ENCODE data around the gene SPZ1. TPM values are rescaled to one million over a fixed set of nuclear protein-coding genes. Genes with fewer than 3 reads are reported as not detected.

The SPZ1 gene
- total RNA-seq, 1 donor from 2014 or later = not detected

DNA sequence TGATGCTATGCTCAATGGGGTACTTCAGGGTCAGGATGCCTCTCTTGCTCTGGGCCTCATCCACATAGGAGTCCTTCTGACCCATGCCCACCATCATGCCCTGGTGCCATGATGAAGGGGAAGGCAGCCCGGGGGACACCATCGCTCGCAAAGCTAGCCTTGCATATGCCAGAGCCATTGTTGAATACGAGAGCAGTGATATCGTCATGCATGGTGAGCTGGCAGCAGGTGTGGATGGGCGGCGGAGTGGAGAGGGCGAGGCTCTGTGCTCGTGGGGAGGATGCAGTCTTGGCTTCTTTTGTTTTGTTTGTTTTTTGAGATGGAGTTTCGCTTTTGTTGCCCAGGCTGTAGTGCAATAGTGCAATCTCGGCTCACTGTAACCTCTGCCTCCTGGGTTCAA is 17.2 kb upstream of the SPZ1 start:
- TF ChIP-seq, protein P1, sequence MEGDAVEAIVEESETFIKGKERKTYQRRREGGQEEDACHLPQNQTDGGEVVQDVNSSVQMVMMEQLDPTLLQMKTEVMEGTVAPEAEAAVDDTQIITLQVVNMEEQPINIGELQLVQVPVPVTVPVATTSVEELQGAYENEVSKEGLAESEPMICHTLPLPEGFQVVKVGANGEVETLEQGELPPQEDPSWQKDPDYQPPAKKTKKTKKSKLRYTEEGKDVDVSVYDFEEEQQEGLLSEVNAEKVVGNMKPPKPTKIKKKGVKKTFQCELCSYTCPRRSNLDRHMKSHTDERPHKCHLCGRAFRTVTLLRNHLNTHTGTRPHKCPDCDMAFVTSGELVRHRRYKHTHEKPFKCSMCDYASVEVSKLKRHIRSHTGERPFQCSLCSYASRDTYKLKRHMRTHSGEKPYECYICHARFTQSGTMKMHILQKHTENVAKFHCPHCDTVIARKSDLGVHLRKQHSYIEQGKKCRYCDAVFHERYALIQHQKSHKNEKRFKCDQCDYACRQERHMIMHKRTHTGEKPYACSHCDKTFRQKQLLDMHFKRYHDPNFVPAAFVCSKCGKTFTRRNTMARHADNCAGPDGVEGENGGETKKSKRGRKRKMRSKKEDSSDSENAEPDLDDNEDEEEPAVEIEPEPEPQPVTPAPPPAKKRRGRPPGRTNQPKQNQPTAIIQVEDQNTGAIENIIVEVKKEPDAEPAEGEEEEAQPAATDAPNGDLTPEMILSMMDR (conservative IDR thresholded peaks at IDR 0.05; ENCODE audit: low read depth, low read length) = no peak
- no peak for DNase-seq (ENCODE audit: low read depth)
- H3K4me3 ChIP-seq (ENCODE audit: low read depth, low read length) = no peak overlapping the region

GRCh38 chr5:80308526-80308925 is 11.3 kb upstream of the SPZ1 start:
- TF ChIP-seq, protein P1 (conservative IDR thresholded peaks at IDR 0.05; ENCODE audit: low read depth, low read length) = no peak
- H3K4me3 ChIP-seq (ENCODE audit: low read depth, low read length) = no peak overlapping the region

GRCh38 chr5:80309871-80310665 is 9.7 kb upstream of the SPZ1 start:
- TF ChIP-seq, protein P1 (conservative IDR thresholded peaks at IDR 0.05; ENCODE audit: low read depth, low read length) = no peak
- no peak overlapping the region for H3K4me3 ChIP-seq (ENCODE audit: low read depth, low read length)
- no peak for DNase-seq (ENCODE audit: low read depth)

More at GRCh38 chr5:80308526-80308925, 11.3 kb upstream of the SPZ1 start:
- DNase-seq (ENCODE audit: low read depth) = no peak

DNA sequence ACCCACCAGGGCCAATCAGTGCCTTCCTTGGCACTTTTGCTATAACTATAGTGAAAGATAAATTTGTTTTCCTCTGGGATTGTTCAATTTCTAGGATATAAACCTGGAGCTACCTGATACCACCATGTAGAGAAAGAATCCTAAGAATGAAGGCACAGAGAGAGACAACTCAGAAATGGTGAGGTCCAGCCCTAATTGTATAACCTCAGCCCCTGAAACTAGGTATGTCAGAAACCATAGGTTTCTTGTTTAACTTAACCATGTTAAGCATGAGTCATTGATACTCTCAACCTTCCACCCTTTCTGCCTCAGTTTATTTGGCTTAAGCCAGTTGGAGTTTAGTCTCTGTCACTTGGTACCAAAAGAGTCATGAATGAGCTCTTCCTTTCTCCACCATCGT is 4.6 kb upstream of the SPZ1 start:
- TF ChIP-seq, protein P1 (conservative IDR thresholded peaks at IDR 0.05; ENCODE audit: low read depth, low read length) = no peak
- H3K4me3 ChIP-seq (ENCODE audit: low read depth, low read length) = no peak overlapping the region
- no peak for DNase-seq (ENCODE audit: low read depth)

- DNase-seq (ENCODE audit: low read depth) = no peak
- H3K4me3 ChIP-seq (ENCODE audit: low read depth, low read length) = no peak overlapping the region
- TF ChIP-seq, protein P1 (conservative IDR thresholded peaks at IDR 0.05; ENCODE audit: low read depth, low read length) = no peak
Measured at GRCh38 chr5:80318212-80318611, 1.6 kb upstream of the SPZ1 start.

DNA sequence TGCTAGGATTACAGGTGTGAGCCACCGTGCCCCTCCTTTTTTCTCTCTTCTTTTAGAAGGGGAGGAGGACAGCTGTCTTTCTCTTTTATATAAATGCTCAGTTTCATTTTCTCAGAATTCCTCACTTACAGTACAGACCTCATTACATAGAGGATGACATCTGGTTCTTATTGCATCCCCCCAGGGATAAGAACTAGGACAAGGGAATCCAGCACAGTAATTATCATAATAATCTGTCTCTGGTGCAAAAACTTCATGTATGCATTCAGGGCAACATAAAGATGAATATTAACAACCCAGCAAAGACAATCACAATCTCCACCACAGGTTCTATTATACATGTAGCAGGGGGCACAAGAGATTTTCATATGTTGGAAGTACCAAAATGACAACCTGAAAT is 5.1 kb downstream of the SPZ1 start:
- no peak overlapping the region for H3K4me3 ChIP-seq (ENCODE audit: low read depth, low read length)
- no peak for DNase-seq (ENCODE audit: low read depth)

More for the DNA sequence above, 5.1 kb downstream of the SPZ1 start:
- TF ChIP-seq, protein P1 (conservative IDR thresholded peaks at IDR 0.05; ENCODE audit: low read depth, low read length) = no peak

Measured in epithelial cell of proximal tubule (primary cell).